GM12891 (cell line): ENCODE data around the gene PDE3A.

ENCODE experiments used
- PAX5 ChIP-seq: IDR thresholded peaks from 2 replicates; pipeline ENCODE4 v1.6.1; 2011; ENCODE audit warnings: low read length, moderate library complexity, mild to moderate bottlenecking; ENCODE audit not compliant: insufficient read depth, severe bottlenecking
- POLR2A ChIP-seq: IDR thresholded peaks from 2 replicates; pipeline ENCODE4 v1.6.1; 2011; ENCODE audit warnings: low read depth, low read length, control low read depth
- POLR2AphosphoS5 ChIP-seq: IDR thresholded peaks from 2 replicates; pipeline ENCODE4 v1.6.1; 2011; ENCODE audit warnings: low read depth, low read length, control low read depth
- SPI1 ChIP-seq: IDR thresholded peaks from 2 replicates; pipeline ENCODE4 v1.6.1; 2011; ENCODE audit warnings: low read depth, low read length, control low read depth
- TAF1 ChIP-seq: IDR thresholded peaks from 2 replicates; pipeline ENCODE4 v1.6.1; 2011; ENCODE audit warnings: low read depth, low read length, control low read depth

DNA sequence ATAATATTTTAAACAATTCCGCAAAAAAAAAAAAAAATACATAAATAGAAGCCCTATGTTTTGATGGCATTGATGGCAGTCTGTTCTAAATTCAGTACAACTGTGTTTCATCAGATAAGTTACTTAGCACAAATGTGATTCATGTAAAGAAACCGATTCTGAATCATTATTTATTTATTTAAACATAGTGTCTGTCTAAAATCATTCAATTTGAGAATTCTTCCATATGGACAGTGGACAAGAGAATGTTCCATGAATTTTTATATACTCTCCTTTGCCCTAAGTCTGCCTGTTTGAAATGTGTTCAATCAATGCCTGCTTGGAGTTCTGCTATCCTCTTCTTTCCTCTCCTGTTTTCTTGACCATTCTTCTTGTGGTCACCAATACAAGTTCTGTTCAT lies 126.5 kb downstream of the PDE3A start:
- TF ChIP-seq POLR2AphosphoS5, result no peak
- no peak for TF ChIP-seq POLR2A
- no peak for TF ChIP-seq PAX5
- no peak for TF ChIP-seq TAF1
- TF ChIP-seq SPI1, result no peak
